ENCODE results near the gene METTL22.

METTL22 gene

GRCh38 chr16:8694795-8695728 is 73.6 kb downstream of the METTL22 start:
- TF ChIP-seq ZNF274 (IDR thresholded peaks at IDR 0.05; ENCODE audit: low read depth, low read length) = no peak
- no peak overlapping the region for H3K4me3 ChIP-seq (ENCODE audit: low read length)

GRCh38 chr16:8696880-8697279 is 75.4 kb downstream of the METTL22 start:
- no peak overlapping the region for H3K4me3 ChIP-seq (ENCODE audit: low read length)
- TF ChIP-seq ZNF274 (IDR thresholded peaks at IDR 0.05; ENCODE audit: low read depth, low read length) = no peak

DNA sequence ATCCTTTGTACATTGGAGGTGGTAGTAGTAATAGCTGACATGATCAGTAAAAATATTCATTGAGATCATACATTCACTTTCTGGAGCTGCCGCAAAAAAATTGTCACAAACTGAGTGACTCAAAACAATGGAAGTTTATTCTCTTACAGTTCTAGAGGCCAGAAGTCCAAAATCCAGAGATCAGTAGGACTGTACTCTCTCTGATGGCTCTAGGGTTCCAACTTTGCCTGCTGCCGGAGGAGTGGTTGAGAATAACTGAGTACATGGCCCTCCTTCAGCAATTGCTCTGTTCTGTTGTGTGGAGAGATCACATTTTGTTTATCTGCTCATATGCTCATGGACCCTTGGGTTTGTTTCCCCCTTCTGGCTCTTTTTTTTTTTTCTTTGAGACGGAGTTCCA is 76.5 kb downstream of the METTL22 start:
- H3K4me3 ChIP-seq (ENCODE audit: low read length) = no peak overlapping the region
- no peak for TF ChIP-seq ZNF274 (IDR thresholded peaks at IDR 0.05; ENCODE audit: low read depth, low read length)

Measured in GM08714 (cell line).